NCI-H1105 (cell line): ENCODE results near the gene RAB28.

ENCODE experiments used
- DNase-seq: peaks from one replicate; lab custom pipeline; 2025; lab: John Stamatoyannopoulos, UW

The RAB28 gene

DNA sequence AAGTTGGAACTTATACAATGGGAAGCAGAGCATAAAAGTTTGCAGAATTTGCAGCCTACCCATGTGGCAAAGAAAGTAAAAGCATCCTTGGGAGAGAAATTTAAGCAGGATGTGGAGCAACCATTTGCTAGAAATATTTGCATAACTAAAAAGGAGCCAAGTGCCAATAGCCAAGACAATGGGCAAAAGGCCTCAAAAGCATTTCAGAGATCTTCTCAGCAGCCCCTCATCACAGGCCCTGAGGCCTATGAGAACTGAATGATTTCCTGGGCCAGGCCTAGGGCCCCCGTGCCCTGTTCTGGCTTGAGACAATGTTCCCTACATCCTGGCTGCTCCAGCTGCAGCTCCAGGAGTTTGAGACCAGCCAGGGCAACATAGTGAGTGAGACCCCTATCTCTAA lies 25.3 kb upstream of the RAB28 start:
- DNase-seq: no peak

DNA sequence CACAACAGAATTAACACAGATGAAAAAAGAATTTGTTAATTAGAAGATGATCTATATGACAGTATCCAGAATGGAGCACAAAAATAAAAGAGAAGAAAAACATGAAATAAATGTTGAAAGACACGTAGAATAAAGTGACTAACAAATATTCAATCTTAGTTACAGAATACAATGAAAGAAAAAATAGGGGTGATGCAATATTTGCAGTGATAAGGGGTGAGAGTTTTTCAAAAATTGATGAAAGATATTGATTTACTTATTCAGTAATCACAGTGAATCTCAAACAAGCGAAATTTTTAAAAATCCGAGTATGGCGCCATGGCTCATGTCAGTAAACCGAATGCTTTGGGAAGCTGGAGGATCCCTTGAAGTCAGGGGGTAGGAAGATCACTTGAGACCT lies 20.2 kb upstream of the RAB28 start:
- DNase-seq: no peak

DNA sequence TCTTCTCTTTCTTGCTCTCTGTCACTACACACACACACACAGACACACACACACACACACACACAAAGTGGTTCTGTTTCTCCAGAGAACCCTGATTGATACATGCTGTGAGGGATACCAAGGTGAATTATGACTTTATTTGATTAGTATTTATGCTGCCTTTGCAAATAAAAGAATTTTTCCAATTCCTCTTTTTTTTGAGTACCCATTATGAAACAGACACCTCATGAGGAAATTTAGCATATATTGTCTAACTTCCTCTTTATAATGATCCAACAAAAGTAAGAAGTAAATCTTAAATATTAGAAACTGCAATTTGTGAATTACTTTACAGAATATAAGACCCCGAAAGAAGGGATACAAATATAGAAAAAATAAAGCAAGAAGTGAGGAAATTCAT lies 14.3 kb upstream of the RAB28 start:
- no peak for DNase-seq

GRCh38 chr4:13496605-13497004 lies 12.5 kb upstream of the RAB28 start:
- DNase-seq: no peak

DNA sequence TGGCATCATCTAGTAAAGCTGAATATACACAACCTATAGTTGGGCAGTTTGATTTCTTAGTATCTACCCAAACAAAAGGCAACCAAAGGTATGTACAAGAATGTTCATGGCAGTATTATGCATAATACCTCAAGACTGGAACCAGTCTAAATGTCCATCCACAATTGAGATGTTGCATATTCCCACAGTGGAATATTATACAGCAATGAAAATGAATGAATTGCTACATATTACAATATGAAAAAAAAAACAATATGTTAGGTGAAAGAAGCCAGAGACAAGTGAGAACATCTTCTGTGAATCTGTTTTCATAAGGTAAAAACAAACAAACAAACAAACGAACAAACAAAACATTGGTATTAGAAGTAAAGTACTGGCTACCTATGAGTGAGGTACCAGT lies 11.6 kb upstream of the RAB28 start:
- no peak for DNase-seq

DNA sequence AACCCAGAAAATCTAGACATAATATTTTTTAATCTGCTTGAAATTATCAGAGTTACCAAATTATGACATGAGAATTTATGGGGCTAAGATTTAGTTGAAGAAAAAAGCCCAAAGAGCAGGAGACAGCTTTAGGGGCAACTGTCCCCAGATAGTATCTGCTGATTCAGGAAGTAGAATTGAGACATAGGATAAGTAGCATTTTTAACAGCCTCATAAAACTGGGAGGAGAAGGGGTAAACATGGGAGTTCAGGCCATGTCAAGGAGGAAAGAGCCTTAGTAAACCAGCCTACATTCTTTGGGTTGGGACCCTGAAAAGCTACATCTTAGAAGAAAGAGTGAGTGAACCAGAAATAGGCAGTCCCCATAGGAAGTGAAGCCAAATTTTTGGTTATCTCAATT lies 9.7 kb upstream of the RAB28 start:
- DNase-seq: no peak

GRCh38 chr4:13492747-13493146 lies 8.6 kb upstream of the RAB28 start:
- DNase-seq: no peak

DNA sequence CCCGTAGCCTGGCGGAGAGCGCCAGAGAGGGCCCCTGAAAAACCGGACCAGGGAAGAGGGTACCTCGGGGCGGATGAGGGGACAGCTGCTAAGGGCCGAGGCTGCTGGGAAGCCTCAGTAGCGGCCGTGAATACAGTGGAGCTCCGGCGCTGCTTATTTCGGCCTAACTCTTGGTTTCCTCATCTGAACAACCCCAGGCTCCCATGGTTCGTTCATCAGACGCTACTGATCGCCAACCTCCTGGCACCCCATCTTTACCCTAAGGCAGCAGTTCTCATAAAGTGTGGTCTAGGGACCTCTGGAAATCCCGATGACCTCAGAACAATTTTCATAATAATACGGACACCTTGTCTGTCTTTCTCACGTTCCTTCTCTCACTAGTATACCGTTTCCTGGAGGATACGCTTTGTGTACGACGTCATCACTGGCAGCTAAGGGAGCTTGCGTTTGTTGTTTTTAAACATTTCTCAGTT lies 645 bp upstream of the RAB28 start:
- DNase-seq: no peak

- DNase-seq: no peak
Measured at GRCh38 chr4:13483768-13484121, 395 bp downstream of the RAB28 start.

DNA sequence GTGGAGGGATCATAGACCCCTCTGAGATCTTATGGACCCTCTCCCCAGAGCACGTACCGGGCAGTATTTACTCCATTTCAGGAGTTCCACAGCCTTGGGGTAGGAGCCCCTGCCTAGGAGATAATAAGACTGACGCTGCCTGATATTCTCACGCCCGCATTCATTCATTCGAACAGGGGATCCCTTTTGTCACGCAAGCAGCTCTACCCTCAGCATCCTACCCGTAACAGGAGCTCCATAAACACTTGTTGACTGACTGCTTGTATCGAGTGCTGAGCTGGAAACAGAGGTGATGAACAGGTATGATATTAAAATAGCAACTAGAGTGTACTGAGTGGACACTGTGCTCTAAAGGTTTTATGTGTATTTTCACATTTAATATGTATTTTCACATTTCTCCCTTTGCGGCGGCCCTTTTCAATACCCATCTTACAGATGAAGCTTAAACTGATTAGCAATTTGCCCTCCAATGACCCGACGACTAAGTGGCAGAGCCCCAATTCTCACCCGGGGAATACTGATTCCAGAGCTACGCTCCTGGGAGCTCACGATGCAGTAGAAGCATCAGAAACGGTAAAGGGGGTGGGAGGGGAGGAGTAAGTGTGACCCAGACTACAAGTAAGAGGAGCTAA lies 888 bp downstream of the RAB28 start:
- no peak for DNase-seq

GRCh38 chr4:13481569-13481968 lies 2.6 kb downstream of the RAB28 start:
- DNase-seq: no peak

- no peak for DNase-seq
Measured at GRCh38 chr4:13478707-13479106, 5.4 kb downstream of the RAB28 start.

DNA sequence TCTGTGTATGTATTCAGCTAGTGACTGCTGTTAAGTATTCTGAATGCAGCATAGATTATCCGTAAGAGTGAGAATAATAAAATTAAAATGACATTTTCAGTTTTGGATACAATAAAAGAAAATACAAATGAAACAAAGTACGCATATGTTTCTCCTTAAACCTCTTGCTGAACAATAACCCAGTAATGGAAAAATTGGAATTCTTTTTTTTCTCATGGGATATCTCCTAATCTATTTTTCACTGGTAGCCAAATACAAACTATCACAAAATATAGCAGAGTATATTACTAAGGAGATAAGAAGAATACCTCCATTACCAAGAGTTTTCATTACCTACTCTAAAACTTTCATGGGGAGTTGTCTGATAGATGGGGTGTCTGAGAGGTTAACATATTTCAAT lies 6.0 kb downstream of the RAB28 start:
- no peak for DNase-seq

- DNase-seq: no peak
Measured at GRCh38 chr4:13476915-13477314, 7.2 kb downstream of the RAB28 start.

DNA sequence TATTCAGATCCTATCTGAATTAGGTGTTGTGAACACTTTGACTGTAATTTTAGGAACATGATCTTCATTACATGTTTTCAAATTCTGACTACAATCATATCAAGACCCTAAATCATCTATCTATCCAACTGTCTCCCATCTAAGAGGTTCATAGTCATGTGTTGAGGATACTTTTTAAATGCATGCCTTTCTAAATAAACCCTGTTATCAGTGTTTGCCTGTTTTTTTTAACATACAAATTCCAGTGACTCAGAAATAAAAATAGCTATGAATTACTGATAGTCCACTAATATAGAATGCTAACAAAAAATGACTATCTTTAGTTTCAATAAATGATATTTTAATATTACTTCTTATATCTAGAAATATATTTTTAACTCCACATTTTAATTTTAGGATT lies 8.0 kb downstream of the RAB28 start:
- no peak for DNase-seq

GRCh38 chr4:13471400-13471799 lies 12.7 kb downstream of the RAB28 start:
- DNase-seq: no peak

- DNase-seq: no peak
Measured at GRCh38 chr4:13470379-13470778, 13.8 kb downstream of the RAB28 start.

DNA sequence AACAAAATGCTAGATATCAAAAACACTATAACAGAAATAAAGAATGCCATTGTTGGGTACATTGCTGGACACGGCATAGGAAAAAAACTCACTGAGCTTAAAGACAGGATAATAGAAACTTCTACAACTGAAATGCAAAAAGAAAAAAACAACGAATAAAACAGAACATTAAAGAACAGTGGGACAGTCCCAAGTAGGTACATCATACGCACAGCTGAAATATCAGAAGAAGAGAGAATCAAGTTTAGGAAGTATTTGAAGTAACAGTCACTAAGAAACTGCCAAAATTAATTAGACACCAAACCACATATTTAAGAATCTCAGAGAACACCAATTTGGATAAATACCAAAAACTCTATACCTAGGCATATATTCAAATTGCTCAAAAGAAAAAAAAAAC lies 19.2 kb downstream of the RAB28 start:
- DNase-seq: no peak

DNA sequence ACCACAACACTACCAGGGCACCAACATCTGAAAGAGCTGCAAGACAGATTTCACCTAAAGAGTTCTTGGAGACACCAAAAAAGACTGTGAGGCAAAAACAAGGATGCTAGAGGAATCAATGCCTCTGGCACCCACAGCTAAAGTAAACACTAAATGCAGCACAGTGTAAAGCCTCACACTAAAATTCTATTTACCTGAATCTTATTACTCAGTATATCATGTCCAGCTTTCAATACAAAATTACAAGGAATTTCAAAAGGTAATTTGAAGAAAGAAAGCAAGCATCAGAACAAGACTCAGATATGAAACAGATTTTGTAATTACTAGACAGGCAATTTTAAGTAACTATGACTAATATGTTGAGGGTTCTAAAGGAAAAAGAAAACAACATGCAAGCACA lies 19.6 kb downstream of the RAB28 start:
- no peak for DNase-seq

DNA sequence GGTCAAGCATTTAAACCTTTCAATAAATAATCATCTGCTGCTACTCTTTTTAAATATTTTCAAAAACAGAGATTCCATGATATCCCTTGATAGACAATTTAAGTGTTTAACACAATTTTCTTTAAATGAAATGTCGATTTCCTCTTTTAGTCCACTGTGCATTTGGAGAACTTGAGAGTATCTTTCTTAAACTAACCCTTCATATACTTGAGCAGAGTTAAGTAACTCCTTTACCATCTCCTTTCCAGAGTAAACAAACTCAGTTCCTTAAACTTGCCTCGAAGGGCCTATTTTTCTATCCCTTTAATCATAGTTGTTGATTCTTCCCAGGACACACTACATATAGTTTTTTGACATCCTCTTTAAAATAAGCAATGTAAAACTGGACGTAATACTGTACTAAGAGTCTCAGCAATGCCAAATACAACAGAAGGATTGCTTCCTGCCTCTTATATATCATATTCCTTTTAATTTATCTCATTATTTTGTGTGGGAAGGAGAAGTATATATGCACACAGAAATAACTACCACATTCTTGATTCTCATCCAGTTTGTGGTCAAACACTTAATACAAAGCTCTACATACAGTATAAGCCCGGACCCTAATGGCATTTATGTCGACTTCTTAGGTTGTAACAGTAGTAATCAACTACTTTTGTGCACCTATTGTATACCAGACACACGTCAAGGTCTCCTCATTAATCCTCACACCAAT lies 22.8 kb downstream of the RAB28 start:
- no peak for DNase-seq

DNA sequence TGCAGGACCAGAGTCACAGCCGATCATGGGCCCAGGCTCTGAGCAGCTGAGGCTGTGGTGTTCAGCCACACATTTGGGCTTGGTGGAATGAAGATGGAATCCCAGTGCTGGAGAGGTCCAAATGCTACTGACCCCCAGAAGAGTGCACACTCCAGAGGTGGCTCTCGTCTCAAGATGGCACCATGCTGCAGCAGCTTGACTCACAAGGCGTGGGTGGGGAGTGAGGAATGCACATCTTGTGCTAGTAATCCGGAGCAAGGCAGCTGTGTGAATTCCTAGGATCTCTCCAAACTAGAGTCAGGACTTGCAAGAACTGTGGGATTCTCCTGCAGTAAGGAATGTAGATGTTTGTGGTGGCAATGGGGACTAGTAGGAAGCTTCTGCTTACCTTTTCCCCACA lies 28.7 kb downstream of the RAB28 start:
- DNase-seq: no peak

GRCh38 chr4:13454786-13455185 lies 29.4 kb downstream of the RAB28 start:
- no peak for DNase-seq

DNA sequence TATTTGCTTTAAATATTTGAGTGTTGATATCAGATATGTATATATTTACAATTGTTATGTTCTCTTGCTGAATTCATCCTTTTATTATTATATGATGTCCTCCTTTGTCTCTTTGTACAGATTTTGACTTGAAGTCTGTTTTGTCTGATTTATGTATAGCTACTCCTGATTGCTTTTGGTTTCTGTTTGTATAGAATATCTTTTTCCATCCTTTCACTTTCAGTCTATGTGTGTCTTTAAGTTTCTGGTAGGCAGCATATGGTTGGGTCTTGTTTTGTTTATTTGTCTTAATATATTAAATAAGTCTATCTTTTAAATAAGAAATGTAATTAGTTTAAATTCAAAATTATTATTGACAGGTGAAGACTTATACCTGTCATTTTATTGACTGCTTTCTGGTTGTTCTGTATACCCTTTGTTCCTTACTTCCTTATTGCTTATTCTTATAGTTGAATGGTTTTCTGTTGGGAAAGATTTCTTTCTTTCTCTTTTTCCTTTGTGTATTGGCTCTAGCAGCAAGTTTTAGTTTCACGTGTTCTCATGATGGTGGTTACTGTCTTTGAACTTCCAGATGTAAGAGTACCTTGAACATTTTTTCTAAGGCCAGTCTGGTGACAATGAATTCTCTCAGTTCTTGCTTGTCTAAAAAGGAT lies 31.1 kb downstream of the RAB28 start:
- DNase-seq: no peak

DNA sequence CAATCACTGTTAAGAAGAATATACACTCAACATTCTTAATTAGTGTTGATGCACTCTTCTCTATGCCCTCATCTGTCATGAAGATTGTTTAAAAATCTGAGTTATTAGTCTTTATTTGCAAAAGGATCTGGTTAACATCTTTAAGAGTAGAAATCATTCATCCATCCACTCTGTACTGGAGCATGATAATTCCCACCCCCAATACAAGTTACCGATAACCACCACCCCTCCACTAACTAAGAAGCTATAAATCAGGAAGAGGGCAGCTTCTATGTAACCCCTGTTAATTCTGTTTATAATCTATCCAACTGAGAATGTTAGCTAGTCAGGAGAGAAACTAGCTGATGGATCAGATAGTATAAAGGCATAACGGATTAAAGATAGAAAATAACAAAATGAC lies 34.5 kb downstream of the RAB28 start:
- no peak for DNase-seq
